SKM-1 treated with dmso at 0.1 percent for 144 hours (cell line): ENCODE measurements around the gene LRRC1.
A peak's percentile ranks its signal among the peaks of the same experiment; 100 is the strongest.
"Not testable (repeated sequence)": the region's sequence is repeated elsewhere in the genome, so short reads cannot be mapped to it uniquely, and the experiment has no call there.

ENCODE experiments used
- DNase-seq: peaks from one replicate; lab custom pipeline; 2025; ENCODE audit not compliant: unreplicated experiment; lab: John Stamatoyannopoulos, UW

Gene LRRC1

DNA sequence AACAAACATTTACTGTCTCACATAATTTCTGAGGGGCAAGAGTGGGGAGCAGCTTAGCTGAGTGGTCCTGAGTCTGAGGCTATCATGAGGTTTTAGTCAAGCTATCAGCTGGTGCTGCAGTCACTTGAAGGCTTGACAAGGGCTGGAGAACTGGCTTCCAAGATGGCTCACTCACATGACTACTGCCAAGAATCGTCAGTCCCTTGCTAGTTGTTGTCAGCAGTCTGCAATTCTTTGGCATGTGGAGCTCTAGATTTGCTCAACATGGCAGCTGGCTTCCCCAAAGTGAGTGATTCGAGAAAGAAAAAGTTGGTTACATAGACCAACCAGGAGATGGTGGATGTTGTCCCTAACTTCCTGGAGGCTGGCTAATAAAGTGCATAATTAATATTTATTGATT lies 2.8 kb upstream of the LRRC1 start:
- DNase-seq, result no peak

DNA sequence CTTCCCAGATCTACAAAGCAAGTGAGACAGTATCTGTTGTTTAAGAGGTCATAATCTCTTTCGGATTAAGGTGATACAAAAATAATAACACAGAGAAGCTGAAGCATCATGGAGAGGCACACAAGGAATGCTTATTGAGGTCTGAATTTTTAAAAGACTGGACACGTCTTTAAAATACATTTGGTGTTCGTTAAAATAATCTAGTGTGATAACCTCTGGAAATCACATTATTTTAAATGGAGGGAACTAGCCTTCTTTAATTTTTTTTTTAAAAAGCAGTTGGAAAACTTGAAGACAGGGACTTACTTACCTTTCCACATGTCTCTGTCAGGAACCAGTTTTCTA lies 1.9 kb upstream of the LRRC1 start:
- DNase-seq, result no peak

DNA sequence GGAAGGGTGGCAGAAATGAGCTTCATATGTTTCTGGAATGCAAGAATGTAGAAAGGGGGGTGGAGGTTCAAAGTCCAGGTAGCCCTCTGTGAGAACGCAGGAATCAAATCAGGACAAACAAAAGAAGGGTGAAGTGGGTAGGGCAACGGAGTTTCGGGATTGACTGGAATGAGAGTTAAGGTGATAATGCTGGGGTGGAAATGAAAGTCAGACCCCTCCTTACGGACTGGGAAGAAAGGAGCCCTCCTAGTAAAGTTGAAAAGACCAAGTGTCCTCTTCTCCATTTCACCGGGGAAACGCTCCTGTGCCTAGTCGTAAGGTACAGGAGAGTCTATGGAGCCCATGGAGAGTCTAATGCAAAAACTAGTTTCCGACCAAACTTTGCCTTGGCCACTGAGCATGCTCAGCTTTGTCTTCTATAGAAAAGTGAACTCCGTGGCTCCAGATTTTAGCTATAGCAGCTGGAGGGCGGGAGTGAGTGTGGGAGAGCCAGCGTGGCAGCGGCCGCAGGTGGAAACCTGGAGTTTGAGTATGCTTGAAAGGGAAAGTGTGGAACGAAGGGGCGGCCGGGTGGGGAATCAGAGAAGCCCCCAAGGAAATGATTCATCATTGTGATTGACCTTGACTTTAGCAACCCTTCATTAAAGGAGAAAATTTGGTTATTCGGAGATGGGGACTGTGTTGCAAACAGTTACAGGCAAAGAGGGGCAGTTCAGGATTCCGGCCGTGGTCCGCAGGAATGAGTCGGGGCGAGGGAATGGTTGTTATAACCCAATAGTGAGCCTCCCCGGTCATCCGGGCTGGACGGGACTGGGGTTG lies 1.3 kb upstream of the LRRC1 start:
- peak; percentile 72 for DNase-seq

DNA sequence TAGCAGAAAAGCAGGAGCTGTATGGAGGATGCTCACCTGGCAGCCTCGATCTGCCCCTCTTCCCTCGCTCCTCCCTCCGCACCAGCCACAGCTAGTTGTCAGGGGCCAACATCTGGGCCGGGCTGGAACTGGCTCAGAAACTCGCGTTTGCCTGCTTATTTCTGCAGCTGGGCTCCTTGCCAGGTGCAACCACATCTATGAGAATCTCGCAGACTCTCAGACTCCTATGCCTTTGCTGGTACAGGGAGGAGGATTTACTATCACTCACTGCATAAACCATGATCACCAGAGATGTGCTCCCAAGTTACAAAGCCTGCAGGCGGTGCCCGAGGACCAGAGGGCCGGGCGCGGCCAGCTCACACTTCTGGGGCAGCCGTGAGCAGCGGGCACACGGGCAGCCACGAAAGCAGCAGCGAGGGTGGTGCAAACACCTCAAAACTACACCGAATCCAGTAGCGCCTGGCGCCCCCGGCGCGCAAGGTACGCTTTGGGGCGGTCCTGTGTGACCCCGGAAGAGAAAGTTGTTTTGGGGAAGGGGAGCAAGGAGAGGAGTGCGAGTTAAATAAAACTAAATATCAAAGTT lies 577 bp upstream of the LRRC1 start:
- peak; percentile 66 for DNase-seq

DNA sequence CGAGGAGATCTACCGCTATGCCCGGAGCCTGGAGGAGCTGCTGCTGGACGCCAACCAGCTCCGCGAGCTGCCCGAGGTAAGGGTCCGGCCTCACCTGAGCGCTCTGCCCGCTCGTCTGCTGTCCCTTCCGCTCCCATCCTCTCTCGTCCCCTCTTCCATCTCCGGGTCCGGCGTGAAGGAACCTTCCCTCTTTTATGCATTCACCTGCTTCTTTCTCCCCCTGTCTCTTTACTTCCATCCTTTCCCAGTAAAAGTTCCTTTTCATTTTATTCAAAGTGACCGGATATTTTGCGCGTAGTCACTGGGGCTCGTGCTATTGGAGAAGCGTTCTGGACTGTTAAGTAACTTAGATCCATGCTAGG lies 516 bp downstream of the LRRC1 start:
- DNase-seq, result no peak

DNA sequence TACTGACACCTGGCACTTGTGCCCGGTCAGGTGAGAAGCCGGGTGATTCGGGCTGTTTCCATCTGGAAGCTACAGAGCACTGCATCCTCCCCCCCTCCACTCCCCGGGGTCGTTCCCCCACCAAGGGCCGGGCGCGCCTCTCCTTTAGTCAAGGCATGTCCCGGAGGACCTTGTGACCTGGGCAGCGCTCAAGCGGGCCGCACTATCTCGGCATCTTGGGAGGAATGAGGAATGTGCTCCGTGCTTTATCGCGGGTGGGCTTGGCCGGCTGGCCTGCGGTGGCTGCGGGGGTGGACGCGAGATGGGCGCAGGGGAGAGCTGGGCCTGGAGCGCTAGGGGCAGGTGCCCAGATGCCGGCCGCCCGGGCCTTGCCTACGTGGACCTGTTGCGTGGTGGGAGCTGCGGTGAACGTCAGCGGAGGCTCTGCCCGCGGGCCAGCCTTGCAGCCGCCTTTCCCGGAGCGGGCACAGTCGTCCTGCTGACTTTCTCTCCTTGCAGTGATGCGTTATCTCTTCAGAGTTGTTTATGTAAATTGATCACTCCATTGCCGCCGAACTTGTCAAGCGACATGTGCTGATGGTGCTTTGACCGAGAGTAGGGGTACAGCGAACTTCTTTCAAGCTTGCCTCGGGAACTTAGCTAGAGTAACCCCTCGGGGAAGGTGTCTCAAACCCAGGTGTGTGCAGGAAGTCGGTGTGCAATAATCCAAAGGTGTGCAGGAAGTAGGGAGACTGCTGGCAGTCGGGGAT lies 1.1 kb downstream of the LRRC1 start:
- no peak for DNase-seq

DNA sequence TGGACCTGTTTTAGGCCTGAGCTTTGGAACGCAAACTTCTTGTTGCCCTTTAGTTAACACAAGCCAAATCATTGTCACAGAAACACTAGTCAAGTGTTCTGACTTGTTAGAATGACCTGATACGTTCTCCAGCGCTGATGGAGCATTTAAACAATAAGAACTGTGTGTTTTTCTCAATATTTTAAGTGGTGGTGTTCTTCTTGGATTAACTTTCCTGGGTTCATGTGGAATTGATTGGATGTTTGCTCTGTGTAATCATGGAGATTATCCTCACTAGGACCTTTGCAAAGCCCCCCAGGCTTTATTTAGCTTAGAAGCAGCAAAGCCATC lies 1.6 kb downstream of the LRRC1 start:
- DNase-seq, result no peak

DNA sequence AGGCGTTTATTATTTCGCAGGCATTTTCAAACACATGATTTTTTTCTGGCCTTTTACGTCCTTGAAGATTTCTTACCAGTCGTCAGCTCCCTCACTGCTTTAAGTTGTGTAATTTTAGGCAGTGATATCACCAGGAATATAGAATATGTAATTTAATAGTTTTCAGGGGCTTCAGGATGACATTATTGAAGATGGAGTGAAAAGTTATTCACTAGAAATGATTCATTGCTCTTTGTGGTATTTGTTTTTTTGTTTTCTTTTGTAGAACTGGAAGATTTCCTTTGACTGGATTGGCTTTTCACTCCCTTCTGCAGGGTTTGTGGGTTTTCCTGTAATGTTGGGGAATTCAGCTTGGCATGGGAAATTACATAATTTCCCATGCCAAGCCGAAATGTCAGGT lies 2.0 kb downstream of the LRRC1 start:
- no peak for DNase-seq

DNA sequence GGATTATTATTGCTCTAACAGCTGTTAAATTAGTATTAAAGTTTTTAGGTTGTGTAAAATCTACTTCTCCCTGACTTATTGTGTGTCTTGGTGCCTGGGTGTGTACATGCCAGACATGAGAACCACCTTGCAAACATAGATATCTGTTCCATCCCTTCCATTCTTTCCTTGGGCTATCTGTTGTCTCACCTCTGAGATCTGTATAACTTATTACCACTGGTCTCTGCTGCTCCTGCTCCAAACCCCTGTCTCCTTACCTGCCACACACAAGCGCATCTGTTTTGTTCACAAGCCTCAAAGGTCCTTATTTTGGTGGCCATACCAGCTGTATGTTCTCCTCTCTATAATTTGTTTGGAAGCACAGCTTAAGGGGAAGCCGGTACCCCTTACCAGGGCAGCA lies 2.5 kb downstream of the LRRC1 start:
- no peak for DNase-seq

DNA sequence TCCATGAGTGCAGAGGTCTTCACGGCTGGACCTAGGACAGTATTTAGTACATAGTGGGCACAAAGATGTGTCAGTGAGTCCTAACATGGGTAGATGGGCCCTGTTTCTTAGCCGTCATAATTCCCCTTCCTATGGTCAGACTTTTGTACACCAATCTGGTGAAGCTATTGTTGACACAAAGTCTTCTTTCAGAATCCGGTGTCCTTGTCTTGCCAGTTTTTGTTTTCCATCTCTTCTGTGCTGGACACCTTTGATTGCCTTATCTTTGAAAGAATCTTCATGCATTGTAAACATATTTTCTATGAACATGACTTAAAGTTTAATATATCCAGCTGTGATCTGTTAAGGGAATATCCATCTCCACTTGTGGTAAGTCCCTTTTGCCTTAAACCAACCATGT lies 4.5 kb downstream of the LRRC1 start:
- no peak for DNase-seq

DNA sequence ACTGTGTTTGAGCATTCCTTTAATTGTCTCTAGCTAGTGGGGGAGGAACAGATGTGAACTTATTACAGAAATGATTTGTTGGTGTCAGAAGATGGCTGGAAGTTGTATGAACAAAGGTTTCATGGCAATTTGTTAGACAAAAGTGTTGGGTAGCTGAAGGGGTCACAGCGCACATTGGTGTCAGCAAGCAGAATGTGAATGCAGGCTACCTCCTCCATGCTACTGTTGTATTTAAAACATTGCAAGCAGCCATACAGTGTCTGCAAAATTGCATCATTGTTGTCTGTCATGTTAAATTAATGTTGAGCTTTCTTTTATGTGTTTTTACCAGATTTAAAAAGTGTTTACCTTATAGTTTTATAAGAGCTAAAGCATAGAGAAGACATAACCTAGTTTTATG lies 6.2 kb downstream of the LRRC1 start:
- DNase-seq, result no peak

DNA sequence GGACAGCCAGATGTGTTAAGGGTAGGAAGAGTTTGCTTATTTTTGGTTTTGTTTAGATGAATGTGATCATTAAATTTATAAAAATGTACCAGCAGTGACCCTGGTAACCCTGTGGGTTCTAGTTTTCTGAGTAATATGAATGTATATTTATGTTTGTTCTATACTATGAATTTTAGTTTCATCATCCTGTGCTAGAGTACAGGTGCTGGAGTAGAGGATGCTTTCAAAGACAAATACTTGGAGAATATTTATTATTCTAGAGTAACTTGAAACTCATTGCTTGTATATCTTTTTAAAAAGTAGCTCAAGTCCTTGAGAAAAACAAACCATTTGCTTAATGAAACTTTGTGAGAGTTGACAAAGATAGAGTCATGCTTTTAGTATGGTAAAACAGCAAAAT lies 7.8 kb downstream of the LRRC1 start:
- no peak for DNase-seq

DNA sequence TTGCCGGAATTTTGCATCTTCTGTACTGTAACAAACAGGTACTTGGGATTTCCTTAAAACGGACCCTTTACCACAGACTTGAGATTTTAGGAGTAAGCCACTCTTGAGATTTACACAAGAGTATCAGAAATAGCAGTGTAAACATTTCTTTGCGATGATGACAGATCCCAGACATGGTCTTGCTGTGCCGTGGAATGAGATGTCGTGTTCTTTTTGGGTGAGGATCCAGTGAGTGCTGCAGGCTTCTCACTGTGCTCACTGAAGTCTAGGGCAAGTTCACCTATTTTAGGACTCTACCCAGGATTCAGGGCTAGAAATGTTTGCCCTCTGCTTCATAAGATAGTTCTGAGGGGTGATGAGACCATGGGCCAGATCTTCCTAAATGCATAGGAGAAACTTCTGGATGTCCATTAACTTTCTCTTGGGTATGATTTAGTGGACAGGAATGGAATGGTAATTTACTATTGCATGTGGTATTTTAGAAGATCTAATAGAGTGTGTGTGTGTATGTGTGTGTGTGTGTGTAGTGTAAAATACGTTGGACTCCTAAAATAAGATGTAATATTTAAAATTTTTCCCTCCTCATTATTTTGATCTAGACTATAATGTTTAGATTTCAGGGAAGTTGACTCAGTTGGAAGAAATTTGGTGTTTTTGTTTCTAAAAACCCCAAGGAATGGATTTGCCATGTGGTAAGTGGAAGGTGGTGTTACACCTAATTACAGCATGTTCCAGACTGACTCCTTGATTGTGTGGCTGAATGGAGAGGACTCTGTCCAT lies 8.5 kb downstream of the LRRC1 start:
- DNase-seq, result no peak

DNA sequence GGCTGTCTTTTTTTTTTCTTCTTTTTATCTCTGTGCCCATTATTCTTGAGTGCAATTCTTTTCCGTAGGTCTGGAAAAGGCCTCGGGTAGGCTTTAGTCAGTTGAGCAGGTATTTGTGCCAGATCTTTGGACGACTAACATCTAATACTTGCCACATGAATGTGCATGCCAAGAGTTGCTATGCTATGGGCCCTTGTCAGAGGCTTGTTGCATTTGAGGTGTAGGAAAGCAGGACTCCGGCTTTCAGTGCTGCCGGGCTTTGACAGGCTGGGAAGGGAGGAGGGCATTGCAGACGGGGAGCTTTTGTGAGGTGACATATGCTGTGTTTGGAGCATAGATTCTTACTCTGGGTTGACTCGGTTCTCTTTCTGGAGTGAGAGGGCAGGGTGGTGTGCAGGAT lies 10.2 kb downstream of the LRRC1 start:
- no peak for DNase-seq

DNA sequence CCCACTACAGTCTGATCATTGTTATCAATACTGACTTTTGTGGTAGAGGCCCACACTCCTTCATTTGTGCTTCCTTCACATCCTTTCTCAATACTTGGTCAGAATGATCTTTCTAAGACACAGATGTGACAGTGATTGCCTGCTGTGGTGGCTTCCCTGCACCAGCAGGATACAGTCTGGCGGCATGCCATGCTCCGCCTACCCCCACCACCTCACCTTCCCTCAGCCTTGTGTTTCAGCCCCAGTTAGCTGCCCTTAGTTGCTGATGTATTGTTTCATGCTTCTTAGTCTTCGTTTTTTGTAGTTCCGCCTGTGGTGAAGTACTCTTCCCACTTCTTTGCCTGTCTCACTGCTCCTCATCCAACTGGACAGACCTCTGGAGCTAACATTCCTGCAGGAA lies 10.9 kb downstream of the LRRC1 start:
- DNase-seq, result no peak

DNA sequence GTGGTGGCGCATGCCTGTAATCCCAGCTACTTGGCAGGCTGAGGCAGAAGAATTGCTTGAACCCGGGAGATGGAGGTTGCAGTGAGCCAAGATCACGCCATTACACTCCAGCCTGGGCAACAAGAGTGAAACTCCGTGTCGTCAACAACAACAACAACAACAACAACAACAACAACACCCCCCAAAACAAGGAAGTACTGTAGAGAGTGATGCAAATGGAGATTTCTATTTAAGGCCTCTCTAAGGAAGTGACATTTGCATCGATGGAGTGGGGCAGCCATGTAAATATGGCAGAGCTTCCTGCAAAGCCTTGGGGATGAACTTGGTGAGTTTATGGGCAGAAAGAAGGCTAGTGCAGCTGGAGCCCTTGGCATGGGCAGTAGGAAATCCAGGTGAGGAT lies 12.8 kb downstream of the LRRC1 start:
- not testable (repeated sequence) for DNase-seq

DNA sequence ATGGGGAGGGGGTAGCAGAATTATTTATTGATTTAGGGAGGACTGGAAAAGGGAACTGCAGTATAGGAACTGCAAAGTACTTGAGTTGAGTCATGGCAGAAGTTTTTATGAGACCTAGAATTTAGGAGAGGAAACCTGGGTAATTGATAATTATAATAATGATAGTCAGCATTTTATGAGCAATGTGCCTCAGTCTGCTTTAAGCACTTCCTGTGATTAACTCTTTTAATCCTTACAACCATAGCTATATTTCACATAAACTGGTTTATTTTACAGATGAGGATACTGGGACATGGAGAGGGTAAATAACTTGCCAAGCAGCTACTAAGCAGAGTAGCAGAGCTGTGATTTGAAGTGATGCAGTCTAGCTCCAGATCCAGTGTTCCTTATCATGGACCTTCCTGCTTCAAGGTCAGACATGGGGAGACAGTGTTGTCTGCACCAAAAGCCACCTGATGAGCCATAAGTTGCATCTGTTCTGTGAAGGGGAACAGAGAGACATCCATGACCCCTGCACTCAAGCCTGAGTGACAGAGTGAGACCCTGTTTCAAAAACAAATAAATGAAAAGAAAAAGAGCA lies 13.6 kb downstream of the LRRC1 start:
- DNase-seq, result no peak

DNA sequence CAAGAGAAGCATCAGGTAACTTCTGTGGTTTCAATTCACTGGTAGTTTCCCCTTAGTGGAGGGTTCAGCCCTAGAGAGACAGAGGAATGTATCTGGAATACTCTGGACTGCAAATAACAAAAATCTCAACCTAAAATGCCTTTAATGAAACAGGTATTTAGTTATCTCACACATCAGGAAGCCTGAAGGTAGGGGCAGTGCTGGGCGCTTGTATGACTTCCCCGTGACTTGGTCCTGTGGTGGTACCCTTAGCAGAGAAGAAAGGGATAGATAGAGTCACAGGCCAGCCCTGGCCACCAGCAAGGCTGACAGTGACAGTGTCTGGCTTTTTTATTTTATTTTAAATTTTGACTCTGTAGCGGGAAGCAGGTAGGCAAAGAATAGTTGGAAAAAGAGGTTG lies 14.9 kb downstream of the LRRC1 start:
- DNase-seq, result no peak

DNA sequence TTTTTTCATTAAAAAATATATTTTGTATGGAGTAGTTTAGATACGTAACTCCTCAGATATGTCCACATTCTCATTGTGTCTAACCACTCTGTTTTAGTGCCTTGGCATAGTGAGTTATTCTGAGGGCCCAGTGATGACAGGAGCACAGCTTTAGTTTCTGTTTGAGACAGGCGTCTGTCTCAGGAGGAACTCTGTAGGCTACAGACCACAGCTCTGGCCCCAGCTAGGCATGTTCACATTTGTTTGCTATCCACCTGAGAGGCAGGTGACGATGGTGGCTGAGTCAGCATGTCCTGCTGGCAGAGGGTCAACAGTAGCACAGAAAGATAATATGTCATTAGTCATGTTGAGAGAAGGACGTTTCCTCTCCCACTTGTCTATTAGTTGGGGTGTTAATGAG lies 16.3 kb downstream of the LRRC1 start:
- no peak for DNase-seq

DNA sequence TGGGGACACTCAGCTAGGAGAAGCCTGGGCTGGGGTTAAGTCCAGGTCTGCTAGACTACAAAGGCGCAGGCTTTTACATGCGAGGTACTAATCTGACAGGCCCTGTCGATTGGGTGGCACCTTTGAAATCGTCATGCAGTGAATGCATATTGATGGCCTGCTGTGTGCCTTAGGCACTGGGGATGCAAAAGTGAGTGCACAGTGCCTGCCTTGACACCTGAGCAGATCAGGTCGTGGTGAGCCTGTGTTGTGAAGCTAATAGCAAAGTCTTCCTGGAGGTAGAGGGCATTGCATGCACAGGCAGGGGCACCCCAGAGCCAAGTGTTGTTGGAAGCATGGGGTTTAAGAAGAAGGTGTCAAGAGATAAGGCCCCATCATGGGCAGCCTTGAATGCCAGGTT lies 16.9 kb downstream of the LRRC1 start:
- DNase-seq, result no peak

DNA sequence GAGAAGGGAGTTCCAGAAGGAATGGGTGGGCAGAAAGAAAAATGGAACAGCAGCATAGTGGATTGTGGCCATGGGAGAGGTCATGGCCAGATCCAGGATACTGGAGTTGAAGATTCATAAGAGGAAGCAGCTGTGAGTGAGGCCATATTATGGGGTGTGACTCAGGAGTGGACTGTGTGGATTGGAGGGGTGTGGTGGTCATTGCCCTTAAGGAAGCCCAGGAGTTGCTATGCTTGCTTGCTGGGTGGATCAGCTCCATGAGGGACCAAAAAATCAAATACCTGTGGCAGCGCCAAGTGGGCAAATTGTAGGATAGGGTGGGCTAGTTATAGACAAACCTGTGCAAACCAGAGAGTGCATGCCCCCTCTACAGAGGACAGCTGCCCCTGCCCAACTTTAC lies 18.3 kb downstream of the LRRC1 start:
- no peak for DNase-seq

DNA sequence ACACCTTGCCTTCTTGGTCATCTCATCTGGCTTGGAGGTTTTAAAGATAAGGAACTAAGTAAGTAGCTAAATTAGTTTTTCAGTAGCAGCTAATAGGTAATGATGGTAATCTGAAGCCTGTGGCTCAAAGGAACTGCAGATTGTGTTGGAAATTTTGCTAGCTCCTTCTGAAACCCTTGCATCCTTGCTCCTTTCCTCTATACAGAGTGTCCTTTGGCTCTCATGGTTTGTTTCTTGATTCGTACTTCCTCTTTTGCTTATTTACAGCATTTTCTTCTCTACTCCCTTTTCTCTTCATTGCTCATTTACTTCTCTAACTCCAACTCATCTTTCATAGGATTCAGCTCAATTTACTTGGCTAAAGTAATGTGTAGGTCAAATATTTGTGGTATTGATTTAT lies 19.0 kb downstream of the LRRC1 start:
- DNase-seq, result peak; percentile 44
